ENCODE measurements around the gene NR4A3.
"Not testable (repeated sequence)": the region's sequence is repeated elsewhere in the genome, so short reads cannot be mapped to it uniquely, and the experiment has no call there.

NR4A3 gene

GRCh38 chr9:99834474-99834873 lies 12.8 kb downstream of the NR4A3 start:
- DNase-seq (ENCODE audit: low spot score): no peak

GRCh38 chr9:99835142-99835541 lies 13.5 kb downstream of the NR4A3 start:
- DNase-seq (ENCODE audit: low spot score): no peak

- no peak for DNase-seq (ENCODE audit: low spot score)
Measured at GRCh38 chr9:99835581-99835980, 13.9 kb downstream of the NR4A3 start.

- DNase-seq (ENCODE audit: low spot score): no peak
Measured at GRCh38 chr9:99840072-99840471, 18.4 kb downstream of the NR4A3 start.

- no peak for DNase-seq (ENCODE audit: low spot score)
Measured at GRCh38 chr9:99845063-99845462, 23.4 kb downstream of the NR4A3 start.

- DNase-seq (ENCODE audit: low spot score): no peak
Measured at GRCh38 chr9:99848447-99848846, 26.8 kb downstream of the NR4A3 start.

GRCh38 chr9:99850736-99851499 lies 29.2 kb downstream of the NR4A3 start:
- no peak for DNase-seq (ENCODE audit: low spot score)

- DNase-seq (ENCODE audit: low spot score): no peak
Measured at GRCh38 chr9:99851500-99851822, 29.8 kb downstream of the NR4A3 start.

GRCh38 chr9:99852617-99853016 lies 30.9 kb downstream of the NR4A3 start:
- no peak for DNase-seq (ENCODE audit: low spot score)

- no peak for DNase-seq (ENCODE audit: low spot score)
Measured at GRCh38 chr9:99855467-99856176, 33.9 kb downstream of the NR4A3 start.

- not testable (repeated sequence) for DNase-seq (ENCODE audit: low spot score)
Measured at GRCh38 chr9:99857576-99857975, 35.9 kb downstream of the NR4A3 start.

GRCh38 chr9:99858087-99858486 lies 36.4 kb downstream of the NR4A3 start:
- DNase-seq (ENCODE audit: low spot score): no peak

GRCh38 chr9:99859243-99859980 lies 37.7 kb downstream of the NR4A3 start:
- peak; percentile 10 for DNase-seq (ENCODE audit: low spot score)

GRCh38 chr9:99860266-99860665 lies 38.6 kb downstream of the NR4A3 start:
- no peak for DNase-seq (ENCODE audit: low spot score)

- no peak for DNase-seq (ENCODE audit: low spot score)
Measured at GRCh38 chr9:99863955-99864354, 42.3 kb downstream of the NR4A3 start.

- DNase-seq (ENCODE audit: low spot score): no peak
Measured at GRCh38 chr9:99866398-99866797, 44.7 kb downstream of the NR4A3 start.

GRCh38 chr9:99867536-99867935 lies 45.9 kb downstream of the NR4A3 start:
- no peak for DNase-seq (ENCODE audit: low spot score)

- no peak for DNase-seq (ENCODE audit: low spot score)
Measured at GRCh38 chr9:99867968-99868367, 46.3 kb downstream of the NR4A3 start.

GRCh38 chr9:99868845-99869244 lies 47.2 kb downstream of the NR4A3 start:
- DNase-seq (ENCODE audit: low spot score): no peak

- no peak for DNase-seq (ENCODE audit: low spot score)
Measured at GRCh38 chr9:99870126-99870525, 48.4 kb downstream of the NR4A3 start.

GRCh38 chr9:99873531-99873930 lies 51.8 kb downstream of the NR4A3 start:
- DNase-seq (ENCODE audit: low spot score): peak; percentile 16

GRCh38 chr9:99873943-99874584 lies 52.4 kb downstream of the NR4A3 start:
- DNase-seq (ENCODE audit: low spot score): no peak

GRCh38 chr9:99876190-99876589 lies 54.5 kb downstream of the NR4A3 start:
- no peak for DNase-seq (ENCODE audit: low spot score)
